Skin epidermis (tissue), 12 donors: Measurements from ENCODE around the gene HYDIN.

Source experiments
- H3K27ac ChIP-seq, 21 experiments: fragments of 200-600 bp; sonication (generic) in 11 of 21; one replicate each; pipeline ENCODE4 v1.5.0; 2020; ENCODE audit warnings: mild to moderate bottlenecking in 3 of 21, inconsistent platforms in 2 of 21, moderate library complexity in 2 of 21
- H3K4me3 ChIP-seq, 7 experiments: fragments of 200-600 bp; sonication (generic) in 2 of 7; one replicate each; pipeline ENCODE4 v1.5.0; 2020; ENCODE audit warnings: inconsistent platforms in 2 of 7, mild to moderate bottlenecking in 2 of 7, moderate library complexity in 1 of 7

The HYDIN gene

DNA sequence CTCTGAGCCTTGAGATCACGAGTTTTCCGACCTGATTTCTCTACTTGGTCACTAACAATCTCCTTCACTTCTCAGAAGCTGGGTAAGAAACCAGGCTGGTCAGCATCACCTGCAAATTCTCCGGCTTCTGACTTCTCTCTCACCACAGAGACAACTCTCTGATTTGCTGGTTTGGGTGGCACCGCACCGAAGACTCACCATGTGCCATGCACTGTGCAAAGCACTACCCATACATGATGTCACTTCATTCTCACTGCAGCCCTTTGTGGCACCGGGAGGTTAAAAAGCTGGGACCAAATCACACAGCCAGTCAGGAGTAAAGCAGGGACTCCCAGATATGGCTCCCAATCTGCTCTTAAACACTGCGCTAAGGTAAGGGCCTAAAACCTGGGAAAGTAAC is 430.2 kb downstream of the HYDIN start:
- Histone ChIP-seq H3K4me3 (peak overlapping the region; percentile 82 to 99 (median 90)), H3K27ac (peak overlapping the region in 20 of 21 experiments; percentile 67 to 92 (median 84))

DNA sequence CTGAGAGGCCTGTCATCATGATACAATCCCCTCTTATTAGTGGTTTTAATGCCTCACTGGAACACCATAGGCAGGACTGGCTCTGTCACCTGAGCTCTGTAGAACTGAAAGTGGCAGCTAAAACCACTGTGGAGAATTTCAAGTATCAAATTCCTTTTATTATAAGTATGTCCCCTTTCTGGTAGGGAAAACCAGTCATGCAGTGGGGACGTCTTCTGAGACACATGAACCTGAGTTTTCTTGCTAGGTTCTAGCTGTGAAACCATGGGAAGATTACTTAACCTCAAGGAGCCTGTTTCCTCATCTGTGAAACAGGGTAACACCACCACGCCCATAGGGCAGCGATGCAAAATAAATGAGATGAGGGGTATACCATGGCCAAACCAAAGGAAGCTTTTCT is 434.2 kb downstream of the HYDIN start:
- no peak overlapping the region for H3K4me3 ChIP-seq
- no peak overlapping the region for H3K27ac ChIP-seq

DNA sequence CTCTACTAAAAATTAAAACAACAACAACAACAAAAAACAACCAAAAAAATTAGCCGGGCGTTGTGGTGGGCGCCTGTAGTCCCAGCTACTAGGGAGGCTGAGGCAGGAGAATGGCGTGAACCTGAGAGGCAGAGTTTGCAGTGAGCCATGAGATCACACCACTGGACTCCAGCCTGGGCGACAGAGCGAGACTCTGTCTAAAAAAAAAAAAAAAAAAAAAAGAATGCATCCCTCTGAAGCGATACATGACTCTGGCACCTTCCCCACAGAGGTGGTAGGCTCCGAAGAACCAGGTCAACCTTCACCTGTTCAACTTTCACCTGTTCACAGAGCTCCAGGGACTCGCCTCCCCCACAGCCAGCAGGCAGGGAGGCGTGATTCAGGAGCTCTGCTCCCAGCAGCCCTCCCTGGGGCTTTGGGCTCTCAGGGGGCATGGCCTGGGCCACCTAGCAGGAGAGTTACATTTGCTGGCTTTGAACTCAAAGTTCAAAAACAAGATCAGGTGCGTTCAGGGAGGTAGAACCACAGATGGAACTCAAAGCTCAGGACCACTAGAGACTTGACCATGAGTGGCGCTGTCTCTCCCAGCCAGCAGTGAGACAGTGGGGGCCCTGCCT is 435.1 kb downstream of the HYDIN start:
- Histone ChIP-seq H3K27ac (no peak overlapping the region), H3K4me3 (no peak overlapping the region)

DNA sequence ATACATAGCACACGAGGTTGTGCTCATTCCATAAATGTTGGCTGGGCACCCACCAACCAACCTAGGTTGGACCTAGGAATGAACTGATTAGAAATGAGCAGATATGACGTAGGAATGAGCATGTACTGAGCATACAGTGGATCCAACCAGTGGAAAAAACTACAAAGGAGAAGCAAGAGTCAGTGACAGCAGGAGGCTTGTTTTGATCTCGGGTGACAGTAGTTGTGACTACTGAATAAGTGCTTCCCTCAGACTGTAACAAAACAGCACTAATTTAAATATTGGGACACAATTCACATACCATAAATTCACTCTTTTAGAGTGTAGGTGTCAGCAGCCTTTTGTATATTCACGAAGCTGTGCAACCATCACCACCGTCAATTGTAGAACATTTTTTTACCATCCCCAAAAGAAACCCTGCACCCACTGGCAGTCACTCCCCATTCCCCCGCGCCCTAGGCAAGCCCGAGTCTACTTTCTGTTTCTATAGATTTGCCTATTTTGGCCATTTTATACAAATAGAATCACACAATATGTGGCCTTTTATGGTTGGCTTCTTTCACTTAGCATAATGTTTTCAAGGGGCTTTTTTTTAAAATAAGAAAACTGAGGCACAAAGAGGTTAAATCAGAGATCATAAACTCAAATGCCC is 436.5 kb downstream of the HYDIN start:
- no peak overlapping the region for H3K27ac ChIP-seq
- no peak overlapping the region for H3K4me3 ChIP-seq

DNA sequence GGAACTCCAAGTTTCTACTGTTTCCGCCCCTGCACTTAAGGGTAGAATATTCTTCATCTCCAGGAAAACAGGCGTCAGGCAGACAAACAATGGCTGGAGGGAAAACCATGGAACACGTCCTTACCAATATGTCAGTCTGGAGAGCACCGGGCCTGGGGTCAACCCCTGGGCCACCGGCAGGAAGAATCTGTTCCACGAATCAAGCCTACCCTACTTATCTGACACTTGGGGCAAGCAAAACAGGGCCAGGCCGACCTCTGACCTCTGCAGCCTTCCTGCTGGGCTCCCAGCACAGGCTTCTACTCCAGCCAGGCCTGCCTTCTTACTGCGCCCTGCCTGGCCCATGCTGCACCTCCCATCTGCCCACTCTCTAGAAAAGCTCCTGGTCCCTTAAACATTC is 439.7 kb downstream of the HYDIN start:
- no peak overlapping the region for H3K4me3 ChIP-seq
- no peak overlapping the region for H3K27ac ChIP-seq

DNA sequence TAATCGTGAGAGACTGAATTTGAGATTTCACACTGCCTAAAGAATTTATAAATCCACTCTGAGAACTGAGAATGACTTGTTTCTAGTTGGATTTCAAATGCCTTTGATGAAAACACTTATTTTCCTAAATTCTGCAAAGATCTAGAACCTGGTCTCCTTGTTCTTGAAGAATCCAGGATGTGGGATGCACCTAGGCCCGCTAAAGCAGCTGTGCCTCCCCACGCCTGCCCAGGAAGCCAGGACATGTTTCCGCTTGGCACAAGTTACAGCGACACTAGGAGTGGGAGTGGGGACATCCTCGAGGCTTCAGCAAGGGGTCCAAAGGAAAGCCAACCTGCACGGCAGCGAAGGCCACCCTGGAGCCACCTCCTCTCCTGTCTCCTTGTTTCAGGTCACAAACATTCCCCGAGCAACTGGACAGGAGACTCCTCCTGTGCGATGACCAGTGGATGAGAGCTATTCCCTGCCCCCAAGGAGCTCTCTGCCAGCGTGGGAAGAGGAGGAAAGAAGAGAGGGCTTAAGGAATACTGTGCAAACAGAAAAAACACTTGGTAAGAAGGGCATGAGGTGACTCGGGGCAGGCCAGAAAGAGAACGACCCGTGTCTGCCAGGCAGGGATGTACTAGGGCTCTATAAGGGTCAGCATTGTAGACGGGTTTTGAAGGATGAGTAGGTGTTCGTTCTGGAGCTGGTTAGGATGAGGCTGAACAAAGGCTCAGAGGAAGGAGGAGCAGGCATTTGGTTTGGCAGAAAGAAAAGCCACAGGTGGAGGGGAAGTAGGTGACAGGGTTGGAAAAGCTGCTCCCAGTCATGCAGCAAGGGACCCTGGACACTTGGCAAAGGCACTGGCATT is 440.7 kb downstream of the HYDIN start:
- Histone ChIP-seq H3K4me3 (no peak overlapping the region), H3K27ac (peak overlapping the region in 2 of 21 experiments; percentile 16 to 60)

DNA sequence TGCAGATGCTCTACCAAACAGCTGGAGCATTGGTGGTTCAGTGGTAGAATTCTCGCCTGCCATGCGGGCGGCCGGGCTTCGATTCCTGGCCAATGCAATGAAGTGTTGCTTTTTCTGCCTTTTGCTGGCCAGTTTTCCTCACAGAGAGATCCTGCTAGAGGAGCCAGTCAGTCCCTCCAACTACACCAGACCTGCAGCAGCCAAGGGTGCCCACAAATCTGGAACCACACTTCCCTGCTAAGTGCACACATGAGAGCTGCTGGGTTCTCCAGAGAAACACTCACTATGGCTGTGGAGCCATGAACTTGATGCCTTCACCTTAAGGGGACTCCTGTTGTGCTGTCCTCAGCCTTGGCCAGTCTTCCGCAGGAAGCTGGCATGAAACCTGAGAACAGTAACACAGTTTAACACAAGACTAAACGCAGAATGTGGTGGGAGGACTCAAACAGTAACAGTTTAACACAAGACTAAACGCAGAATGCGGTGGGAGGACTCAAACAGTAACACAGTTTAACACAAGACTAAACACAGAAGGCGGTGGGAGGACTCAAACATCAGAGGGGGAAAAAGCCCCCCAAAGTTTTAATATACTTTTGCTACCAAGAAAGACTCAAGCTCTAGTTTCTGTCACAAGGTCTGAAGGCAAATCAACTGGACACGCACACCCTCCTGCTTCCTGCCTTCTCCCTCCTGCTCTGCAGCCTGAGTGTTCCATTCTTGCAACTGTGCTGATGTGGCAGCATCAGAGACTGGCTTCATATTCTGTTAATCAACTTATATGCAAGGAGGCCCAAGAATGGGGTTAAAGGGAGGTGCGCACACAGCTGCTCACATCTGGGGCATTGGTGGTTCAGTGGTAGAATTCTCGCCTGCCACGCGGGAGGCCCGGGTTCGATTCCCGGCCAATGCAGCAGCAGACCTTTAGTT is 441.6 kb downstream of the HYDIN start:
- H3K27ac ChIP-seq, result peak overlapping the region in 8 of 21 experiments; percentile 10 to 60 (median 40)

DNA sequence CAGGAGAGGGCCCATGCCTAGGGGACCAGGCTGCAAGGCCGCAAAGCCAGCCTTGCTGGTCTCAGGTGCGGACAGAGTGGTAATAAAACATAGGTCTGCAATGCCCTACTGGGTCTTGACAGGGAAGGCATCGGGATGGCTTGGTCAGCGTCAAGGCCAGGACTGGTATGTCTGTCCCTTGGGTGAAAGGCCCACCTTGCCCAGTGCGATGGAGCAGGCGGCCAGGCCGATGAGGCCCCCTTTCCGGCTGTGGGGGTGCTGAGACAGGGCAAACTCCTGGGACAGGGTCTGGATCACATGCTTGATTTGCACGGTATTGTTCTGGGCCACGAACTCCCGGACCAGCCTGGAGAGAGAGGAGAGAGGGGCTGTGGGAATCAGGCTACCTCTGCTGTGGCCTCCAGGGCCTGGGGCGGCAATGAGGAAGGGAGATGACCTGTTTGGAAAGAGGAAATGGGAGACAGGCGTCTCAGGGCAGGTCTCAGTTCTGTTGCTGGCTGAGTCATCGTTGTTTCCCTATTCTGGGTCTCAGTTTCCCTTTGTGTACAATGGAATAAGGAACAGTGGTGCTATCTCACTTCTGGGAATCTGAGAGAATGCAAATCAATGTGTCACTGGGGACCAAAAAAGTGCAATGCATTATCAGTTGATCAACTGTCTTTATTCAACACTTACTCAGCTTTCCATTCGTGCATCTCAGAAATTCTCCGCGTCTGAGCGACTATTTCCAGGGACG is 444.3 kb downstream of the HYDIN start:
- Histone ChIP-seq H3K27ac (peak overlapping the region in 2 of 21 experiments; percentile 16 to 37), H3K4me3 (no peak overlapping the region)

More for the DNA sequence above, 441.6 kb downstream of the HYDIN start:
- no peak overlapping the region for H3K4me3 ChIP-seq

DNA sequence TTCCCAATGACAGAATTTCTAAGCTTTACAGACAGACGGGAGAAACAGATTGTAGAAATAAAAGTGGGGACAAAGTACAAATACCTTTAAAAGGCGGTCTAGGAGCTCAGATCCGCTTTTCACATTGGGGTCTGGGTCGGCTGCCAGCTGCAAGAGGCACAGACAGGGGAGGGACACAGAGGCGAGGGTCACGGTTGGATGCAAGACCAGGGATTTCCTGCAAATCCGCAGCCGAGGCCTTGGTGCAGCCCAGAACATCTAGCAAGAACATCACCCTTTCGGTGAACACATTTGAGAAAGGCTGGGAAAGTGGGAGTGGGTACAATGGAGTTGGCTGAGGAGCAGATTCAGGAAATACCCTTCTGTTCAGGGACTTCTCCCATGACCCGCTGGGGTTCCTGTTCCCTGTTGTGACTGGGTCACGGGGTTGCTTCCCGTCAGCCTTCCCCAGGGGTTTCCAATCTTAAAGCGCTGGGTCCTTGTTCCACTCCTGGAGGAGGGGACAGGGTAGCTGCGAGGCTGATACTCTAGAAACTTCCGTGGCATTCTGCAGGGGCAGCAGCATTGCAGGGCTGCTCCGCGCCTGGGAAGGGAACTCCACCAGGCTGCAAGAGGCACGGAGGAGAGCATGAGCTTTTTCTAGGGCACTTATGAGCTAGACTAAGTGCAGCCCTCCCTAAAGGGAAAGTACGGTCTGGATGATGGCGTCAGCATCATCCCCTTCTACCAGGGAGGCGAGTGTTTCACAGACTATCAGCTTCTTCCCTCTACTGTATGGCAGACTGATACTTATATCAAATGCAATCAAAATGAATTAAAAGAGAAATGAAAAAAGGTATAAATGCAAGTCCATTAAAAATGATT is 445.6 kb downstream of the HYDIN start:
- H3K4me3 ChIP-seq, result no peak overlapping the region
- H3K27ac ChIP-seq, result peak overlapping the region in 1 of 21 experiments; percentile 37

DNA sequence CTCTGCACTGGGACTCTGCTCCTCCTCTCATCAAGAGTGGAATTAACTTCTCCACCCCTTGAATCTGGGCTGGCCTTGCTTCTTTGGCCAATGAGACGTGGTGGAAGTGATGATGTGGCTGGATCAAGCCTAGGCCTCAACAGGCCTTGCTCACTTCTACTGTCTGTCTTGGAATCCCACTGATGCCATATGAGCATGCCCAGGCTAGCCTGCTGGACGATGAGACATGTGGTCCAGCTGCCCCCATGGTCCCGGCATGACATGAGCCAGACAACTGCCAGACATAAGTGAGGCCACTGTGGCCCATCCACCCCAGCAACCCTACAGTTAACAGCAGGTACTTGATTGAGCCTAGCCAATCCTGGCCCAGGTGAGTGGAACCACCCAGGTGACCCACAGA is 448.3 kb downstream of the HYDIN start:
- H3K4me3 ChIP-seq, result no peak overlapping the region
- H3K27ac ChIP-seq, result no peak overlapping the region

DNA sequence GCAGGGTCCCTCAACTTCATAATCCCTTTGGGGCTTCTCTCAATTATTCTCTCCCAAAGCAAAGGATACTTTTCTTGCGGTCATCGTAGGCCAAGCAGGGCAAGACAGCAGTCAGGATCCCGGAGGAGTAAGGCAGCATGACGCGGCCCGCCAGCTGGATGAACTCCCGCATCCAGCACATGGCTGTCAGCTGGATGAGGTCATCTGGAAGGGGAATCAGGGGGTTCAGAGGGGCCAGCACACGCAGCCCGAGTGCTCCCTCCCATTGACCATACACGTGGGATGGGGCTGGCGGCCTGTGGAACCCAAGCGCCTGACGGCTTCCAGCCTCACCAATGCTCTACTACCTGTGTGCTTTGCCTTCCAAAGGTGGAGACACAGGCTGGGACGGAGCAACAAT is 448.7 kb downstream of the HYDIN start:
- H3K27ac ChIP-seq, result no peak overlapping the region
- no peak overlapping the region for H3K4me3 ChIP-seq

DNA sequence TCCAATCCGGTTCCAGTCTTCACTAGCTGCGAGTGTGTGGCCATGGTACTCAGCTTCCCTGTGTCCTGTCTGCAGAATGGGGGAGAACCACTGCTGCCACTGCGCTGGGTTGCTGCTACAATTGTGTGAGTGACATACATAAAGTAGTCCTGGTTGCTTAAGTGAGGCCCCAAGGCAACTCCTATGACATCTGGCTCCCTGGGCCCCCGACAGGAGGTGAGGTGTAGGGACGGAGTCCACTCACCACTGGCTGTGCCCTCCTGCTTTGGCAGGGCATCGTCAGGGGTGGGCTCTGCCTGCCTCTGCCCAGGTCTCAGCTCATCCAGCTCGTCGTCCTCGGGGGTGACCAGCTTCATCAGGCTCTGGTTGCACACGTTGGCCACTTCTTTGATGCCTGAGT is 450.0 kb downstream of the HYDIN start:
- Histone ChIP-seq H3K4me3 (no peak overlapping the region), H3K27ac (no peak overlapping the region)

DNA sequence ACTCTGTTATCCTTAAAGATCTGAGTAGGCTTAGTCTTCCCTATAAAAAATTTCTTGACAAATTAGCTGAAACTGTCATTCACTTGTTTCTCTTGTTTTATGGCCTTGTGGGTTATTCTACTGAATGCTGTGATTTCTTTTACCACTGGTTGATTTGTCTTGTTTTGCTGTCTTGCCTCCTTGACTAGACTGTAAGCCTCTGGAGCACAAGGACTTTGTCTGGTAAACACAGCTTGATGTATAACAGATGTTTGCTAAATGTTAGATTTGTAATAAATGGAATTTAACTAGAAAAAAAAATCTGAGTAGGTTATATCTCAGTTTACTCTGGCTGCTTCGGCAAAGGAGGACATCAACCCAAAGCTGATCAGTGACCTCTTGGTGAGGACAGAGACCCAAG is 451.2 kb downstream of the HYDIN start:
- no peak overlapping the region for H3K27ac ChIP-seq
- no peak overlapping the region for H3K4me3 ChIP-seq

DNA sequence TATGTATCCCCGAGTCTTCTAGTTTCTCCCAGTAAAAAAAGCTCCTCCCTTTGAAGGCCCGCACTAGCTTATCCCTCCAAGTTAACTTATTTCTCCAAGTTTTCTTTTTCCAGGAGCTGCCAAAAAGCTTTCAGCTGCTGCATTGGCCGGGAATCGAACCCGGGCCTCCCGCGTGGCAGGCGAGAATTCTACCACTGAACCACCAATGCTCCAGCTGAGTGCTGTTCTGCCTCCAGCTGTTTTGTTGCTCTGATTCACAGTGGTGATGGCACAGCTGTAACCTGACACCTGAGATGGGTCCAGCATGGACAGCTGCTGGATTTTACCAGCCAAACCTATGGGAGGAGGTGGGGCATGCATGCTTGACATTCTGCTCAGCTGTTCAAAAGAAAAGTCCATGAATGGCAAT is 451.6 kb downstream of the HYDIN start:
- Histone ChIP-seq H3K4me3 (no peak overlapping the region), H3K27ac (no peak overlapping the region)

DNA sequence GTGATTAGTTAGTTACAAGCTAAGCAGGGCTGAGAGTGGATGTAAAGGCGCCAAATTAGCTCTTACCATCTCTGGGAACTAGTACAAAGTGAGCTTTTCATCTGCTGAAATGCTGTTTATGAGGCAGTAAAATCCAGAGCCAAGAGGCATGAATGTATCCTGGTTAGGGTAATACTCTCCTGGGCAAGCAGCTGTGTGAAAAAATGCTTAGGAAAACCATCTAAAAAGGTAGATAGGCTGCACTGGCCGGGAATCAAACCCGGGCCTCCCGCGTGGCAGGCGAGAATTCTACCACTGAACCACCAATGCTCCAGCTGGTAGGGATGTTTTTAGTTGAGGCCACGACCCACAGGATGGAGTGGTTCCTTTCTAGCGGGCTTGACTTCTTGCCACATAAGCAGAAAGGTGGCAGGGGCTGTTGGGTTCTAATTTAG is 452.5 kb downstream of the HYDIN start:
- Histone ChIP-seq H3K27ac (no peak overlapping the region), H3K4me3 (no peak overlapping the region)

DNA sequence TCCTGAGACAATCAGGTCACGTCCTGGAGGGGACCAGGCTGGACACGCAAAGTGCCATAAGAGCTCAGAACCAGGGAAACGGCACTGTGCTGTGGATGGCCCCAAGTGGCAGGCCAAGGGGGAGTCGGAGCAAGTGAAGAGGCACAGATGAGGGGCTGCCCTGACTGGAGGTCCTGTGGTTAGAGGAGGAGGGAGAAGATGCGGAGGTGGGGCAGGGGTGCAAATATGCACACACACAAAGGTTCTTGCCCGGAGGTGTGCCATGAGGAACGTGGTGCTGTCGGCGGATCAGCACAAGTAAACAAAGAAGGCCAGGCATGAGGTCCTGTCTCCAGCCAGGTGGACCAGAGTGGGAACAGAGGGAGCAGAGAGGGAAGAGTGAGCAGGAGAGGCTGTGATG is 453.0 kb downstream of the HYDIN start:
- Histone ChIP-seq H3K4me3 (no peak overlapping the region), H3K27ac (no peak overlapping the region)

DNA sequence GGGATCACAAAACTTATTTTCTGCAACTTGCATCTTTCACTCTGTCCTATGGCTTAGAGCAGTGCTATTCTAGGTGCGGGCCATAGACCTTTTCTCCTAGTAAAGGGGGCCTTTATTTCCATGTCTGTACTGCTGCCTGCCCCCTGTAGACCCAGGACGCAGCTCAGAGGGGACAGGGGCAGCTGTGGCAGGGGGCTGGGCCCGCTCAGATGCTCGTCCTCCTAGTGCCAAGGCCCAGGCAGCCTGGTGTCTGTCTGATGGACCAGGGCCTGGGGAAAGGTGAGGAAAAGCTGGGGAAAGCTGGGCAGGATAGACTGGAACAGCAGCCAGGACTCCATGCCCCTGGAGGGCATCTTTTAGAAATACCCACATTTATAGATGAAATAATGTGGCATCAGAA is 455.1 kb downstream of the HYDIN start:
- Histone ChIP-seq H3K27ac (no peak overlapping the region), H3K4me3 (no peak overlapping the region)

DNA sequence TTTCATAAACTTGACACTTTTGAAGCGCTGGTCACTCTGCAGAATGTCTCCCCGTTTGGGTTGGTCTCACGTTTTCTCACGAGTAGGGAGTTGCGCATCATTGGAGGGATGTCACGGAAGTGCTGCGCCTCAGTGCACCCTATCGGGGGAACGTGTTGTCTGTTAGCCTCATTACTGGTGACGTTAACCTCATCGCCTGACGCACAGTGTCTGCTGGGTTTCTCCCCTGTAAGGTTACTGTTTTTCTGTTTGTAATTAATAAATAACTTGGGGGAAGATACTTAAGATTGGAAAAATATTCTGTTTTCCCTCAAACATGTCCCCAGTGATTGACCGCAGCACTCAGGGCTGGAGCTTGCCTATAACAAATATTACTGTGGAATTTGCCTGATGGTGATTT is 456.3 kb downstream of the HYDIN start:
- Histone ChIP-seq H3K4me3 (no peak overlapping the region), H3K27ac (no peak overlapping the region)
